Neutrophil (primary cell): ENCODE measurements around the gene OIP5.

ENCODE experiments used
- H3K27ac ChIP-seq: fragments of 200-600 bp; sonication (generic); 2 replicates; pipeline ENCODE4 v1.5.1; 2016; ENCODE audit warnings: mild to moderate bottlenecking, moderate library complexity
- H3K27me3 ChIP-seq: fragments of 200-600 bp; sonication (generic); 2 replicates; pipeline ENCODE4 v1.6.0; 2016; ENCODE audit warnings: mild to moderate bottlenecking
- H3K36me3 ChIP-seq: fragments of 200-600 bp; sonication (generic); 2 replicates; pipeline ENCODE4 v1.5.1; 2017
- H3K4me1 ChIP-seq, 2 experiments: fragments of 200-600 bp in 1 of 2; sonication (generic) in 1 of 2; 1 replicate in 1 of 2; 2 replicates in 1 of 2; pipeline versions ENCODE4 v1.5.1 to v1.6.1; 2013 to 2016; ENCODE audit warnings: low read depth in 1 of 2, low read length in 1 of 2, mild to moderate bottlenecking in 1 of 2, moderate library complexity in 1 of 2; ENCODE audit not compliant: control insufficient read depth in 1 of 2, insufficient read depth in 1 of 2
- H3K4me3 ChIP-seq, 2 experiments: fragments of 200-600 bp in 1 of 2; sonication (generic) in 1 of 2; 1 replicate in 1 of 2; 2 replicates in 1 of 2; pipeline ENCODE4 v1.5.1; 2013 to 2016; ENCODE audit warnings: low read depth in 1 of 2, low read length in 1 of 2, mild to moderate bottlenecking in 1 of 2, moderate library complexity in 1 of 2
- H3K9me3 ChIP-seq: fragments of 200-600 bp; sonication (generic); 2 replicates; pipeline ENCODE4 v1.5.1; 2016
- CTCF ChIP-seq: fragments of 200-600 bp; sonication (generic); IDR thresholded peaks from 2 replicates; pipeline ENCODE4 v1.5.1; 2016; ENCODE audit warnings: antibody characterized with exemption

OIP5 gene

GRCh38 chr15:41347236-41347635 is 14.8 kb upstream of the OIP5 start:
- no peak overlapping the region for H3K4me3 ChIP-seq
- no peak for TF ChIP-seq CTCF
- H3K36me3 ChIP-seq = peaks cover 13% of the 10 kb centered on the region
- no peak overlapping the region for H3K27ac ChIP-seq
- H3K9me3 ChIP-seq = no peaks in the 10 kb centered on the region
- no peaks in the 10 kb centered on the region for H3K27me3 ChIP-seq
- H3K4me1 ChIP-seq = no peaks in the 10 kb centered on the region

- Histone ChIP-seq H3K4me3 (no peak overlapping the region), H3K27me3 (no peaks in the 10 kb centered on the region), H3K4me1 (peaks cover 4 to 8% of the 10 kb centered on the region in 2 experiments), H3K27ac (no peak overlapping the region), H3K9me3 (no peaks in the 10 kb centered on the region), H3K36me3 (peaks cover 5% of the 10 kb centered on the region)
- no peak for TF ChIP-seq CTCF
Measured at GRCh38 chr15:41341519-41341918, 9.1 kb upstream of the OIP5 start.

- no peak overlapping the region for H3K4me3 ChIP-seq
- H3K27me3 ChIP-seq = no peaks in the 10 kb centered on the region
- TF ChIP-seq CTCF = no peak
- peaks cover 5% of the 10 kb centered on the region for H3K36me3 ChIP-seq
- no peaks in the 10 kb centered on the region for H3K9me3 ChIP-seq
- no peak overlapping the region for H3K27ac ChIP-seq
- H3K4me1 ChIP-seq = peaks cover 8% of the 10 kb centered on the region in 2 experiments
Measured at GRCh38 chr15:41340189-41340695, 7.9 kb upstream of the OIP5 start.

GRCh38 chr15:41337631-41338522 is 5.5 kb upstream of the OIP5 start:
- Histone ChIP-seq H3K4me1 (peaks cover 24% of the 10 kb centered on the region in 2 experiments), H3K27ac (peak overlapping the region; percentile 35), H3K36me3 (peaks cover 5% of the 10 kb centered on the region), H3K27me3 (no peaks in the 10 kb centered on the region), H3K9me3 (no peaks in the 10 kb centered on the region), H3K4me3 (no peak overlapping the region)
- no peak for TF ChIP-seq CTCF

GRCh38 chr15:41337047-41337446 is 4.7 kb upstream of the OIP5 start:
- no peaks in the 10 kb centered on the region for H3K9me3 ChIP-seq
- peak overlapping the region; percentile 35 for H3K27ac ChIP-seq
- peaks cover under 1% of the 10 kb centered on the region for H3K36me3 ChIP-seq
- no peak for TF ChIP-seq CTCF
- H3K4me1 ChIP-seq = peaks cover 27 to 28% of the 10 kb centered on the region in 2 experiments
- H3K4me3 ChIP-seq = no peak overlapping the region
- H3K27me3 ChIP-seq = no peaks in the 10 kb centered on the region
